Panc1 (cell line): ENCODE data around the gene VSTM2L.

Experiments used
- CTCF ChIP-seq: fragments of 450-650 bp; IDR thresholded peaks from 2 replicates; pipeline ENCODE4 v1.5.1; 2017; ENCODE audit warnings: mild to moderate bottlenecking
- POLR2AphosphoS5 ChIP-seq: IDR thresholded peaks from 2 replicates; pipeline ENCODE4 v1.6.1; 2012; ENCODE audit warnings: mild to moderate bottlenecking, low read depth, low read length, moderate library complexity
- REST ChIP-seq, 2 experiments: IDR thresholded peaks; 2 replicates each; pipeline ENCODE4 v1.6.1; 2011 to 2012; ENCODE audit warnings: low read depth in 2 of 2, control low read depth in 1 of 2, low read length in 1 of 2, mild to moderate bottlenecking in 1 of 2, moderate library complexity in 1 of 2; ENCODE audit not compliant: insufficient read depth in 1 of 2
- SIN3A ChIP-seq: IDR thresholded peaks from 2 replicates; pipeline ENCODE4 v1.6.1; 2012; ENCODE audit warnings: low read depth, mild to moderate bottlenecking, low read length, moderate library complexity, borderline replicate concordance; ENCODE audit not compliant: insufficient read depth

GRCh38 chr20:37931153-37931922, 28.4 kb downstream of the VSTM2L start:
- TF ChIP-seq CTCF (no peak), POLR2AphosphoS5 (no peak), REST (IDR thresholded peaks at IDR 0.05; ENCODE audit: insufficient read depth in 1 of 2, low read depth in 2 of 2, low read length in 1 of 2) (no peak), SIN3A (no peak)
